ENCODE data around the gene SLC66A3. TPM values are rescaled to one million over a fixed set of nuclear protein-coding genes. Genes with fewer than 3 reads are reported as not detected.
A peak's percentile ranks its signal among the peaks of the same experiment; 100 is the strongest.

Gene SLC66A3
- polyA plus RNA-seq, 1 donor from 2014 or later = 48.6 TPM

- no peak overlapping the region for H3K27ac Mint-ChIP-seq
- H3K36me3 Mint-ChIP-seq = no peaks in the 10 kb centered on the region
- peaks cover 2% of the 10 kb centered on the region for H3K27me3 Mint-ChIP-seq
Measured at GRCh38 chr2:11147263-11147662, 8.0 kb upstream of the SLC66A3 start.

GRCh38 chr2:11152591-11152990, 2.7 kb upstream of the SLC66A3 start:
- Mint-ChIP-seq H3K27ac (no peak overlapping the region), H3K9me3 (no peaks in the 10 kb centered on the region), H3K4me3 (peak overlapping the region in 1 of 4 donors; percentile 55), H3K27me3 (no peaks in the 10 kb centered on the region), H3K36me3 (no peaks in the 10 kb centered on the region), H3K4me1 (peaks cover 7 to 12% (median 7%) of the 10 kb centered on the region in 3 donors)

More at GRCh38 chr2:11147263-11147662, 8.0 kb upstream of the SLC66A3 start:
- no peaks in the 10 kb centered on the region for H3K9me3 Mint-ChIP-seq
- H3K4me3 Mint-ChIP-seq = no peak overlapping the region
- H3K4me1 Mint-ChIP-seq = peaks cover 2 to 5% (median 5%) of the 10 kb centered on the region in 3 donors

- no peaks in the 10 kb centered on the region for H3K36me3 Mint-ChIP-seq
- H3K9me3 Mint-ChIP-seq = no peaks in the 10 kb centered on the region
- peak overlapping the region; percentile 82 to 96 (median 92) for H3K4me3 Mint-ChIP-seq
- peak overlapping the region; percentile 77 to 95 (median 91) for H3K27ac Mint-ChIP-seq
- H3K4me1 Mint-ChIP-seq = peaks cover 7 to 12% (median 8%) of the 10 kb centered on the region in 3 donors
- no peaks in the 10 kb centered on the region for H3K27me3 Mint-ChIP-seq
Measured at GRCh38 chr2:11154016-11154922, 998 bp upstream of the SLC66A3 start.

- peaks cover 7 to 12% (median 8%) of the 10 kb centered on the region in 3 donors for H3K4me1 Mint-ChIP-seq
- no peaks in the 10 kb centered on the region for H3K9me3 Mint-ChIP-seq
- no peaks in the 10 kb centered on the region for H3K36me3 Mint-ChIP-seq
- H3K27ac Mint-ChIP-seq = peak overlapping the region; percentile 77 to 95 (median 91)
- H3K27me3 Mint-ChIP-seq = no peaks in the 10 kb centered on the region
- peak overlapping the region; percentile 82 to 96 (median 92) for H3K4me3 Mint-ChIP-seq
Measured at GRCh38 chr2:11154923-11155380, 315 bp upstream of the SLC66A3 start.

- peak overlapping the region in 1 of 3 donors; percentile 32 for H3K27ac Mint-ChIP-seq
Measured at GRCh38 chr2:11156396-11157075, 1.3 kb downstream of the SLC66A3 start.

GRCh38 chr2:11157296-11157695, 2.0 kb downstream of the SLC66A3 start:
- Mint-ChIP-seq H3K4me3 (peak overlapping the region; percentile 21 to 84 (median 64)), H3K4me1 (peaks cover 14 to 20% (median 18%) of the 10 kb centered on the region in 3 donors), H3K27ac (no peak overlapping the region), H3K9me3 (no peaks in the 10 kb centered on the region), H3K27me3 (no peaks in the 10 kb centered on the region), H3K36me3 (no peaks in the 10 kb centered on the region)

More at GRCh38 chr2:11156396-11157075, 1.3 kb downstream of the SLC66A3 start:
- Mint-ChIP-seq H3K9me3 (no peaks in the 10 kb centered on the region), H3K36me3 (no peaks in the 10 kb centered on the region), H3K4me3 (peak overlapping the region; percentile 21 to 91 (median 36)), H3K4me1 (peaks cover 14 to 20% (median 18%) of the 10 kb centered on the region in 3 donors), H3K27me3 (no peaks in the 10 kb centered on the region)

GRCh38 chr2:11157731-11158130, 2.5 kb downstream of the SLC66A3 start:
- Mint-ChIP-seq H3K4me1 (peaks cover 14 to 20% (median 18%) of the 10 kb centered on the region in 3 donors), H3K27me3 (no peaks in the 10 kb centered on the region), H3K36me3 (no peaks in the 10 kb centered on the region), H3K9me3 (no peaks in the 10 kb centered on the region), H3K27ac (no peak overlapping the region), H3K4me3 (peak overlapping the region in 3 of 4 donors; percentile 39 to 79 (median 50))

GRCh38 chr2:11158916-11159573, 3.8 kb downstream of the SLC66A3 start:
- Mint-ChIP-seq H3K27me3 (no peaks in the 10 kb centered on the region), H3K4me3 (no peak overlapping the region), H3K9me3 (no peaks in the 10 kb centered on the region), H3K27ac (no peak overlapping the region), H3K36me3 (no peaks in the 10 kb centered on the region), H3K4me1 (peaks cover 14 to 21% (median 18%) of the 10 kb centered on the region in 3 donors)

GRCh38 chr2:11159574-11160170, 4.4 kb downstream of the SLC66A3 start:
- Mint-ChIP-seq H3K4me3 (peak overlapping the region in 1 of 4 donors; percentile 32), H3K9me3 (no peaks in the 10 kb centered on the region), H3K4me1 (peaks cover 12 to 20% (median 14%) of the 10 kb centered on the region in 3 donors), H3K27me3 (no peaks in the 10 kb centered on the region), H3K36me3 (no peaks in the 10 kb centered on the region), H3K27ac (peak overlapping the region in 1 of 3 donors; percentile 48)

- Mint-ChIP-seq H3K36me3 (no peaks in the 10 kb centered on the region), H3K4me3 (no peak overlapping the region), H3K4me1 (peaks cover 12 to 20% (median 14%) of the 10 kb centered on the region in 3 donors), H3K27ac (peak overlapping the region in 2 of 3 donors; percentile 64 to 66), H3K27me3 (no peaks in the 10 kb centered on the region), H3K9me3 (no peaks in the 10 kb centered on the region)
Measured at GRCh38 chr2:11160256-11160655, 5.0 kb downstream of the SLC66A3 start.

GRCh38 chr2:11160731-11161455, 5.6 kb downstream of the SLC66A3 start:
- peak overlapping the region in 3 of 4 donors; percentile 67 to 87 (median 71) for H3K4me3 Mint-ChIP-seq
- peaks cover 10 to 18% (median 12%) of the 10 kb centered on the region in 3 donors for H3K4me1 Mint-ChIP-seq
- H3K27ac Mint-ChIP-seq = peak overlapping the region; percentile 64 to 93 (median 66)
- H3K36me3 Mint-ChIP-seq = no peaks in the 10 kb centered on the region
- no peaks in the 10 kb centered on the region for H3K27me3 Mint-ChIP-seq
- no peaks in the 10 kb centered on the region for H3K9me3 Mint-ChIP-seq

GRCh38 chr2:11161747-11162146, 6.5 kb downstream of the SLC66A3 start:
- no peak overlapping the region for H3K27ac Mint-ChIP-seq
- H3K27me3 Mint-ChIP-seq = no peaks in the 10 kb centered on the region
- no peaks in the 10 kb centered on the region for H3K36me3 Mint-ChIP-seq
- no peaks in the 10 kb centered on the region for H3K9me3 Mint-ChIP-seq
- peak overlapping the region in 2 of 4 donors; percentile 12 for H3K4me3 Mint-ChIP-seq
- H3K4me1 Mint-ChIP-seq = peaks cover 7 to 15% (median 8%) of the 10 kb centered on the region in 3 donors

GRCh38 chr2:11163439-11164317, 8.4 kb downstream of the SLC66A3 start:
- Mint-ChIP-seq H3K36me3 (no peaks in the 10 kb centered on the region), H3K4me1 (peaks cover 7 to 13% (median 7%) of the 10 kb centered on the region in 3 donors), H3K27me3 (no peaks in the 10 kb centered on the region), H3K27ac (no peak overlapping the region), H3K4me3 (peak overlapping the region in 1 of 4 donors; percentile 26), H3K9me3 (no peaks in the 10 kb centered on the region)

Measured in IgD-negative memory B cell (primary cell).